CD4-positive, alpha-beta T cell treated with Interleukin-1 beta for 1 hour (primary cell): ENCODE results near the gene UNC93B1.
"Not testable (repeated sequence)": the region's sequence is repeated elsewhere in the genome, so short reads cannot be mapped to it uniquely, and the experiment has no call there.

Source experiments
- DNase-seq, 2 donors: peaks; one replicate each; pipeline ENCODE4 v3.0.0-alpha.2; 2020 to 2022

UNC93B1 gene

GRCh38 chr11:68007498-68008380 is 3.8 kb upstream of the UNC93B1 start:
- no peak for DNase-seq

- no peak for DNase-seq
Observed at GRCh38 chr11:68006606-68007166, 2.8 kb upstream of the UNC93B1 start.

GRCh38 chr11:68004551-68005335 is 846 bp upstream of the UNC93B1 start:
- no peak for DNase-seq

- peak; percentile 63 to 68 for DNase-seq
Observed at GRCh38 chr11:68002938-68003845, 705 bp downstream of the UNC93B1 start.

GRCh38 chr11:68002575-68002937 is 1.3 kb downstream of the UNC93B1 start:
- peak in 1 of 2 donors; percentile 18 for DNase-seq

GRCh38 chr11:67999704-68000103 is 4.2 kb downstream of the UNC93B1 start:
- no peak for DNase-seq

- DNase-seq, result no peak
Observed at GRCh38 chr11:67999201-67999629, 4.7 kb downstream of the UNC93B1 start.

- DNase-seq, result peak in 1 of 2 donors; percentile 19
Observed at GRCh38 chr11:67998150-67999045, 5.5 kb downstream of the UNC93B1 start.

- no peak for DNase-seq
Observed at GRCh38 chr11:67997475-67997921, 6.4 kb downstream of the UNC93B1 start.

GRCh38 chr11:67996622-67997474 is 7.0 kb downstream of the UNC93B1 start:
- peak; percentile 48 to 75 for DNase-seq

- no peak for DNase-seq
Observed at GRCh38 chr11:67996051-67996450, 7.8 kb downstream of the UNC93B1 start.

- not testable (repeated sequence) for DNase-seq
Observed at GRCh38 chr11:67995579-67995978, 8.3 kb downstream of the UNC93B1 start.

GRCh38 chr11:67995129-67995528 is 8.8 kb downstream of the UNC93B1 start:
- not testable (repeated sequence) for DNase-seq

- not testable (repeated sequence) for DNase-seq
Observed at GRCh38 chr11:67994387-67994786, 9.5 kb downstream of the UNC93B1 start.

- peak; percentile 59 to 63 for DNase-seq
Observed at GRCh38 chr11:67993821-67994220, 10.1 kb downstream of the UNC93B1 start.

- DNase-seq, result not testable (repeated sequence)
Observed at GRCh38 chr11:67991347-67992121, 12.4 kb downstream of the UNC93B1 start.

- DNase-seq, result peak in 1 of 2 donors; percentile 25
Observed at GRCh38 chr11:67990546-67991346, 13.2 kb downstream of the UNC93B1 start.

GRCh38 chr11:67985302-67985701 is 18.6 kb downstream of the UNC93B1 start:
- DNase-seq, result not testable (repeated sequence)
